22Rv1 (cell line): ENCODE data around the gene SLC8A1.
"Not testable (repeated sequence)": the region's sequence is repeated elsewhere in the genome, so short reads cannot be mapped to it uniquely, and the experiment has no call there.

Experiments
- CTCF ChIP-seq: fragments of 450-650 bp; IDR thresholded peaks from 2 replicates; pipeline ENCODE4 v1.5.1; 2017; ENCODE audit warnings: mild to moderate bottlenecking
- ZFX ChIP-seq: fragments of 450-650 bp; IDR thresholded peaks from 2 replicates; pipeline ENCODE4 v1.6.1; 2017; ENCODE audit warnings: antibody characterized with exemption, borderline replicate concordance

DNA sequence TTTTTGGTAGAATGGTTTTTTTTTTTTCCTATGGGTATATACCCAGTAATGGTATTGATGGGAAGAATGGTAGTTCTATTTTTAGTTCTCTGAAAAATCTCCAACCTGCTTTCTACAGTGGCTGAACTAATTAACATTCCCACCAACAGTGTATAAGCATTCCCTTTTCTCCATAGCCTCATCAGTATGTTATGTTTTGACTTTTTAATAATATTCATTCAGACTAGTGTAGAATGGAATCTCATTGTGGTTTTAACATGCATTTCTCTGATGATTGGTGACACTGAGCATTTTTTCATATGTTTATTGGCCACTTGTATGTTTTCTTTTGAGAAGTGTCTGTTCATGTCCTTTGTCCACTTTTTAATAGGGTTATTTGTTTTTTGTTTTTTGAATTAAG, 378.6 kb downstream of the SLC8A1 start:
- TF ChIP-seq CTCF, ZFX: not testable (repeated sequence)
